ENCODE measurements around the gene OTX2.

Gene OTX2

DNA sequence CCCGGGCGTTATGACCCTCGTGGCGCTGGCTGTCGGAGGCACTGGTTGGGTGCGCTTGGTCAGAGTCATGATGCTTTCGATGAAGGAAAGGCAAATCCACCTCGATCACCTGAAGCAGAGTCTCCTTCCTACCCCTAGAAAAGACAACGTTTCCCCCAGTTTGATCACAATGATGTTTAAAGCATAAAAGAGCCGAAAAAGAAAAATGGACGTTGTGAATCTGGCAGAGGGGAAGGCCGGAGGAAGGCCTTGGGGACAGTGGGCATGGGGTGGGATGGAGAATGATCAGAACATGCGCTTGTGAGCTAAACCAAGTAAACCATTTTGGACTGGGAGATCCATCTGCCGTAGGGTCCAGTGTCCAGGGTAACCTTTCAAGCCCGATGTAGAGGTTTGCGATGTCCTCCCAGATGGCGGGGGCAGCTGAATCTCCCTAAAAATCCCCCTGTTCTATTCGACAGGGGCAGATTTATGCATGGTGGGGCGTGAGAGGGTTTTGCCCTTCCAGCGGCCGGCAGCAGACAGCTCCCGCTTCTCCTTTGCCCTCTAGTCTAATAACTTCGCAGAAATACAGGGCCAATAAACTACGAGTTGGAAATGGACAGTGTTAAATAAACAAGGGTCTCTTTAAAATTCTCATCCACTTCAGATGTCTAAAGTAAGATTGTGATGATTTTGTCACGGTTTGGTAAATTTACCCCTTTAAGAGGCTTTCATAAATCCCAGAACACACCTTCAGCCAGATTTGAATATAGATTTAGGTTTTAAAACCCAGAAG, 2.3 kb upstream of the OTX2 start:
- H3K27me3 ChIP-seq (ENCODE audit: insufficient read depth, low read length), result no peaks in the 10 kb centered on the region; the same call in 1 of the 2 replicates
- no peaks in the 10 kb centered on the region for H4K20me1 ChIP-seq (ENCODE audit: insufficient read depth, low read length)
- no peak overlapping the region for H3K9ac ChIP-seq (ENCODE audit: low read length)
- no peaks in the 10 kb centered on the region for H3K36me3 ChIP-seq (ENCODE audit: insufficient read depth, low read length)
- H3K4me3 ChIP-seq (ENCODE audit: low read depth, low read length, poor library complexity, severe bottlenecking), result no peak overlapping the region
- no peaks in the 10 kb centered on the region for H3K4me1 ChIP-seq (ENCODE audit: insufficient read depth, low read length, severe bottlenecking)
- H2AFZ ChIP-seq (ENCODE audit: low read length), result no peak overlapping the region
- TF ChIP-seq, protein P1, sequence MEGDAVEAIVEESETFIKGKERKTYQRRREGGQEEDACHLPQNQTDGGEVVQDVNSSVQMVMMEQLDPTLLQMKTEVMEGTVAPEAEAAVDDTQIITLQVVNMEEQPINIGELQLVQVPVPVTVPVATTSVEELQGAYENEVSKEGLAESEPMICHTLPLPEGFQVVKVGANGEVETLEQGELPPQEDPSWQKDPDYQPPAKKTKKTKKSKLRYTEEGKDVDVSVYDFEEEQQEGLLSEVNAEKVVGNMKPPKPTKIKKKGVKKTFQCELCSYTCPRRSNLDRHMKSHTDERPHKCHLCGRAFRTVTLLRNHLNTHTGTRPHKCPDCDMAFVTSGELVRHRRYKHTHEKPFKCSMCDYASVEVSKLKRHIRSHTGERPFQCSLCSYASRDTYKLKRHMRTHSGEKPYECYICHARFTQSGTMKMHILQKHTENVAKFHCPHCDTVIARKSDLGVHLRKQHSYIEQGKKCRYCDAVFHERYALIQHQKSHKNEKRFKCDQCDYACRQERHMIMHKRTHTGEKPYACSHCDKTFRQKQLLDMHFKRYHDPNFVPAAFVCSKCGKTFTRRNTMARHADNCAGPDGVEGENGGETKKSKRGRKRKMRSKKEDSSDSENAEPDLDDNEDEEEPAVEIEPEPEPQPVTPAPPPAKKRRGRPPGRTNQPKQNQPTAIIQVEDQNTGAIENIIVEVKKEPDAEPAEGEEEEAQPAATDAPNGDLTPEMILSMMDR (IDR thresholded peaks at IDR 0.05; ENCODE audit: low read length), result no peak
- no peak for TF ChIP-seq EZH2 (IDR thresholded peaks at IDR 0.05; ENCODE audit: borderline replicate concordance, low read length)
- no peaks in the 10 kb centered on the region for H3K9me3 ChIP-seq (ENCODE audit: low read length)
- H3K79me2 ChIP-seq (ENCODE audit: insufficient read depth, low read length), result no peaks in the 10 kb centered on the region
- H3K9me2 ChIP-seq (ENCODE audit: low read depth, low read length), result no peaks in the 10 kb centered on the region
- H3K27ac ChIP-seq (ENCODE audit: low read depth, low read length, poor library complexity, severe bottlenecking), result no peak overlapping the region
- no peak overlapping the region for H3K4me2 ChIP-seq (ENCODE audit: low read length)
- no peaks in the 10 kb centered on the region for H3F3A ChIP-seq (ENCODE audit: insufficient read depth, low read length)

DNA sequence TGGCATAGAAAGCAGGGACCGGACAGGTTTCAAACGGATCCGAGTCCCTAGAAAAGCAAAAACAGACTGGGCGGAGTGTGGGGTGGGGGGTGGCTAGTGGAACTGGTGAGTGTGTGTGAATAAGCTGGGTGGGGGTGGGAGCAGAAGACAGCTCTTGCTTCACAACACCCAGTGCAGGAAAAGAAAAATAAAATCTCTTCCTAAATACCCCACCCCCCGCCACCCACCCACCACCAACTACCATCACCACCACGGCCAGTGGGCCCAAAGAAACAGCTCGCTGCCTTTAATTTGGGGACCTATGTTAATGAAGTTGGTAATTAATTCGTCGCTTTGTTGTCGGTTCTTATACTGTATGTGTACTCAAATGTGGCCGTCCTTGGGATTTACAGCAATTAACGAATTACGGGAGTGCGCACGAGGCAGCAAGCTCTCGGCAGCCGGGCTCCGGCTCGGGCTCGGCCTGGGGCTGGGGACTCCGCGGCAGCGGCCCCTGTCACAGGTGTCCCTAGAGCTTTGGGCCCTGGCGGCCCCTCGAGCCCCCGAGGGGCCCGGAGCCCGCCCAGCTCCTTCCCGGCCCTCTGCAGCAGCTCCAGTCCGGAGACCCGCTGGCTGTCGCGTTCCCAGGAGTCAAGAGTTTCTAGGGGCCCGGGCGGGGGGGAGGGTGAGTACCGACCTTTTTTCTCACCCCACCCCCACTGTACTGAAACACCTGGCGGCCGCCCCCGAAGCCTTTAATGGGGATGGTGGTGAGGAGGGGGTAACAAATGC, 1.5 kb upstream of the OTX2 start:
- Histone ChIP-seq H3K36me3 (ENCODE audit: insufficient read depth, low read length) (no peaks in the 10 kb centered on the region), H2AFZ (ENCODE audit: low read length) (no peak overlapping the region), H3K4me1 (ENCODE audit: insufficient read depth, low read length, severe bottlenecking) (no peaks in the 10 kb centered on the region), H3K79me2 (ENCODE audit: insufficient read depth, low read length) (no peaks in the 10 kb centered on the region), H3K4me3 (ENCODE audit: low read depth, low read length, poor library complexity, severe bottlenecking) (no peak overlapping the region), H3K27ac (ENCODE audit: low read depth, low read length, poor library complexity, severe bottlenecking) (no peak overlapping the region), H3F3A (ENCODE audit: insufficient read depth, low read length) (no peaks in the 10 kb centered on the region), H3K9me3 (ENCODE audit: low read length) (no peaks in the 10 kb centered on the region), H4K20me1 (ENCODE audit: insufficient read depth, low read length) (no peaks in the 10 kb centered on the region), H3K9ac (ENCODE audit: low read length) (no peak overlapping the region), H3K27me3 (ENCODE audit: insufficient read depth, low read length) (no peaks in the 10 kb centered on the region; the same call in 1 of the 2 replicates), H3K4me2 (ENCODE audit: low read length) (no peak overlapping the region), H3K9me2 (ENCODE audit: low read depth, low read length) (no peaks in the 10 kb centered on the region)
- TF ChIP-seq, protein P1 (IDR thresholded peaks at IDR 0.05; ENCODE audit: low read length), result no peak
- TF ChIP-seq EZH2 (IDR thresholded peaks at IDR 0.05; ENCODE audit: borderline replicate concordance, low read length), result no peak

DNA sequence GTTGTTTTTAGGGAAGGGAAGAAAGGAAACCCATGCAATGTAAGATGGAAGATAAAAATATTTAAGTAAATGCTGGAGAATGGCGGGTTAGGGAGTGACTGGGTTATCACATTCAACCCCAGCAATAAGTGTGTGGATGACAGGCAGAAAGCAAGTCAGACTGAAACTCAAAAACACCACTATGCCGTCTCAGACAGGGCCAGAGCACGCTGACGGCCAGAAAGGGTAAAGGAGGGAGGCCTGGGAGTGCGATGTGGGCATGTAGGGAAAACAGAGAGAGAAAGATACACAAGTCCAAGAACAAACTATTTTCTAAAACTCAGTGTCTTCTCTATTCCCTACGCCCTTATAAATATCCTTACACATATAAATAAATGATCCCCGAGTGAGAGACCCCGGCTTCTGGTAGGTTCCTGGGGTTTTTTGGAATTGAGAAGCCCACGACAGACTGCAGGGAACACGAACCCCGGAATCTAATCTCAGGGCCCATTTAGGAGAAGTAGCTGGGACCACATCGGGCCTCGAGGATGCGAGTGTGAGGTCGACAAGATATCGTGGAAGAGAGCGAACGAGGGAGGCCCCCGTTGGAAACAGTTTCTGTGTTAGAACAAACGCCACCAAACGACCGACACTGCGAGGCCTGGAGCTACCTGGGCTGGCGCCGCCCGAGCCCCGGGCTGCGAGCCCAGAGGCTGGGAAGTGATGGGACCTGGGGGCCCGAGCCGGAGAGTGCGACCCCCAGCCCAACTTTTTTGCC, 735 bp upstream of the OTX2 start:
- H3K4me3 ChIP-seq (ENCODE audit: low read depth, low read length, poor library complexity, severe bottlenecking), result no peak overlapping the region
- no peaks in the 10 kb centered on the region for H3K36me3 ChIP-seq (ENCODE audit: insufficient read depth, low read length)
- no peak overlapping the region for H3K4me2 ChIP-seq (ENCODE audit: low read length)
- no peak overlapping the region for H3K27ac ChIP-seq (ENCODE audit: low read depth, low read length, poor library complexity, severe bottlenecking)
- no peaks in the 10 kb centered on the region for H3K9me3 ChIP-seq (ENCODE audit: low read length)
- H3K9me2 ChIP-seq (ENCODE audit: low read depth, low read length), result no peaks in the 10 kb centered on the region
- H3K79me2 ChIP-seq (ENCODE audit: insufficient read depth, low read length), result no peaks in the 10 kb centered on the region
- H3K4me1 ChIP-seq (ENCODE audit: insufficient read depth, low read length, severe bottlenecking), result no peaks in the 10 kb centered on the region
- H3F3A ChIP-seq (ENCODE audit: insufficient read depth, low read length), result no peaks in the 10 kb centered on the region
- H2AFZ ChIP-seq (ENCODE audit: low read length), result no peak overlapping the region
- no peak for TF ChIP-seq EZH2 (IDR thresholded peaks at IDR 0.05; ENCODE audit: borderline replicate concordance, low read length)
- TF ChIP-seq, protein P1 (IDR thresholded peaks at IDR 0.05; ENCODE audit: low read length), result no peak
- no peaks in the 10 kb centered on the region for H4K20me1 ChIP-seq (ENCODE audit: insufficient read depth, low read length)
- no peaks in the 10 kb centered on the region; the same call in 1 of the 2 replicates for H3K27me3 ChIP-seq (ENCODE audit: insufficient read depth, low read length)
- no peak overlapping the region for H3K9ac ChIP-seq (ENCODE audit: low read length)
